Hematopoietic multipotent progenitor cell treated with erythropoietin and hydrocortisone succinate and interleukin-3 and kit ligand, for 8 days (in vitro differentiated cells): Measurements from ENCODE around the gene OSBPL5.
"Not testable (repeated sequence)": the region's sequence is repeated elsewhere in the genome, so short reads cannot be mapped to it uniquely, and the experiment has no call there.

Experiments
- DNase-seq: peaks from one replicate; pipeline ENCODE4 v3.0.0-alpha.2; 2015

The OSBPL5 gene

DNA sequence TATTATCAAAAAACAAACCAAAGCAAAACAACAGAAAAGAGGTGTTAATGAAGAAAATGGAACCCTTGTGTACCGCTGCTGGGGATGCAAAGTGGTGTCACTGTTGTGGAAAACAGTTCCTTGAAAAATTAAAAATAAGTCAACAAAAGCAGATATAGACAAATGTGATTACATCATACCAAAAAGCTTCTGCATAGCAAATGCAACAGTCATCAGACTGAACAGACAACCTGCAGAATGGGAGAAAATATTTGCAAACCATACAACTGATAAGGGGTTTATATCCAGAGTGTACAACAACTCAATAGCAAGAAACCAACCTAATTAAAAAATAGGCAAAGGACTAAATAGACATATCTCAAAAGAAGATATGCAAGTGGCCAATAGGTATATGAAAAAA is 85.0 kb downstream of the OSBPL5 start:
- no peak for DNase-seq

DNA sequence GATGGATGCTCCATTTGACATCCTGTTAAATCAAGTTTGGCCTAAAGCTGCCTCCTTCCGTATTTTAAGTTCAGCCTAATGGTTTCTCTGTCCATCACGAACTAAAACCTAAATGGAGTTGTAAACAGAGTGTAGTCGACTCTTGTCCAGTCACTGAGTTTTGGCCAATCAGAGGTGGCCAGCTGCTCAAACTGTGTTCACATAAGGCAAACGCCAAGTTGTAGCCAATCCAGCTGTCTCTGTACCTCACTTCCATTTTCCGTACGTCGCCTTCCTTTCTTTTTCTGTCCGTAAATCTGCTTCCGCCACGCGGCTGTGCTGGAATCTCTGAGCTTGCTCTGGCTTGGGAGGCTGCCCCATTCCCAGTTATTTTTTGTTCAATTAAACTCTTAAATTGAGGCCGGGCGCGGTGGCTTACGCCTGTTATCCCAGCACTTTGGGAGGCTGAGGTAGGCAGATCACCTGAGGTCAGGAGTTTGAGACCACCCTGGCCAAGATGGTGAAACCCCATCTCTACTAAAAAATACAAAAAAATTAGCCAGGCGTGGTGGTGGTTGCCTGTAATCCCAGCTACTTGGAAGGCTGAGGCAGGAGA is 87.2 kb downstream of the OSBPL5 start:
- DNase-seq = no peak

DNA sequence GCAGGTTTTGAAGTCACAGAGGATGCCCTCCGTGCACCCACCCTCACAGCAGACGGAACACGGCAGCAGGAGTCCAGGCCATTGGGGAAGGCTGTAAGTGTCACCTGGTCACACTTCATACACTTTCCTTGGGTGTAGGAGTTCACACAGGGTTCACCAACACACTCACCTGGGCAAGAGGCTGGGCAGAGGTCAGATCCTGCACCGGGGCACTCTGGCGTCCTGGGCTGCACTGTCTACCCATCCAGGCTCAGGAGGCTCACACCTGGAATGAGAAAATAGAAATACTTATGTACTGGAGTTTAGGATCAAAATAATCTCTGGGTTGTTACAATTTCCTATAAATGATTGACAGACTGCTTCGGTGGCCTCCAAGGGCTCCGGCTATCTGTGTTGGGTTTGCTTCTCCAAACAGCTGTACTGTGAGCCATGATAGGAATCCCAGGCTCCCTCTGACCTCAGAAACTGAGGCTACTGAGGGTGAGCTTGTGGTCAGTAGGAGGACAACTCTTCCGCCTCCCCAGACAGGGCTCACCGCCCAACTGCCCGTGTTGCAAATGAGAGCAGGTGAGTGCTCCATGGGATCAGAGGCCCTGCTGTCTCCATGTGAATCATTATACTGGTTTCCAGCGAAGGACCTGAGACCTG is 87.8 kb downstream of the OSBPL5 start:
- no peak for DNase-seq

DNA sequence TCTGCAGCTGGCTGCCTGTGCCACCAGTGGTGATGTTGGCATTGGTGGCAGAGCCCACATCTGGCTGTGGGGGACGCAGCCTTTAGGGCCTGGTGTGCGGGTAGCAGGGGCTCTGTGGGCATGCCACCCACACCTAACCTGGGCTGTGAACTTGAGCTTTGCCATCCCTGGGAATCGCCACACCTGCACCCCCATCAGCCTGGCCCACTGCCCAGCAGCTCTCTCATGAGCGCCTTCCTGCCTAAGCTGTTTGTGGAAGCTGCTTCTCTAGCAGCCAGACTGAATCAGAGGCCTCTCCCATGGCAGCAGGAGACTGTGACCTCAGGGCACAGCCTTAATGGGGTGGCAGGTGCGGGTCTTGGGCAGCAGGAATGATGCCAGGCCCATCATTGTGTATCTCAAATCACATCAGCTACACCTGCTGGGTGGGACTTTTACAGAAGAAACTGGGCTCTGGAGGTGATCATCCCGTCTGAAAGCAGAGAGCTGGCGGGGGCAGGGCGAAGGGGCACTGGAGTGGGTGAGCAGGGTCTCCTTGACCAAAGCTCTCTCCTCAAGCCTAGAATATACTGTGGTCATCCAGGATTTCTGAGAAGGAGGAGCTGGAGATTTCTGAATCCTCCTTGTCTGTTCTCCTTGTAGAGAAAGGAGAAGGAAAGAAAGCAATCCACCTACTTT is 90.1 kb downstream of the OSBPL5 start:
- no peak for DNase-seq

DNA sequence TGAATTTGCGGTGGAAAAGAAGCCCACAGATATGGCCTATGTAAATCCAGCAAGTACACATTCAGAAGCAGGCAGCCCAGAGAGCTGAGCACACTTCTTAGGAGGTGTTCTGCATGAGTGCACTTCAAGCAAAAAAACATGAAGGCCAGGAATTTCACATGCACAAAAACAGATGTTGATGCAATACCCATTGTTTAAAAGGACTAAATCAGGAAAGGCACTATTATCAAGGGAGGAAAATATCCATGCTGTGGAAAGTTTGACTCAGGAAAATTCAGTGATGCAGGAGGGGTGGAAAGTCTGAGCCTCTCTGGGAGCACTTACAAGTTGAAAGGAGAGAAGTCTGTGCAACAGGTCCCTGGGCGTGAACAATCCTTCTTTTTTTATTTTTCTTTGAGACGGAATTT is 92.1 kb downstream of the OSBPL5 start:
- no peak for DNase-seq

DNA sequence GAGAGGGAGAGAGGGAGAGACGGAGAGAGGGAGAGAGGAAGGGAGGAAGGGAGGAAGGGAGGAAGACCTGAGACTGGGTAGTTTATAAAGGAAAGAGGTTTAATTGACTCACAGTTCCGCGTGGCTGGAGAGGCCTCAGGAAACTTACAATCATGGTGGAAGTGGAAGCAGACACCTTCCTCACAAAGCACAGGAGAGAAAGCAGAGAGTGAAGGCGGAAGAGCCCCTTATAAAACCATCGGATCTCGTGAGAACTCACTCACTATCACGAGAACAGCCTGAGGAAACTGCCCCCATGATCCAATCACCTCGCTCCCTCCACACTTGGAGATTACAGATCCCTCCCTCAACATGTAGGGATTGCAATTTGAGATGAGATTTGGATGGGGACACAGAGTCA is 95.7 kb downstream of the OSBPL5 start:
- no peak for DNase-seq

DNA sequence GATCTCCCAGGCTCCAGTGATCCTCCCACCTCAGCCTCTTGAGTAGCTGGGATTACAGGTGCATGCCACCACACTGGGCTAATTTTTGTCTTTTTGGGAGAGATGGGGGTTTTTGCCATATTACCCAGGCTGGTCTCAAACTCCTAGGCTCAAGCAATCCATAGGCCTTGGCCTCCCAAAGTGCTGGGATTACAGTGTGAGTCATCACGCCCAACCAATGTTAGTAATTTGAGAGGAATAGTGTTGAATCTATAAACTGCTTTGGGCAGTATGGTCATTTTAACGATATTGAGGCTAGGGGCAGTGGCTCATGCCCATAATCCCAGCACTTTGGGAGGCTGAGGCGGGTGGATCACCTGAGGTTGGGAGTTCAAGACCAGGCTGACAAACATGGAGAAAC is 98.8 kb downstream of the OSBPL5 start:
- DNase-seq = not testable (repeated sequence)

DNA sequence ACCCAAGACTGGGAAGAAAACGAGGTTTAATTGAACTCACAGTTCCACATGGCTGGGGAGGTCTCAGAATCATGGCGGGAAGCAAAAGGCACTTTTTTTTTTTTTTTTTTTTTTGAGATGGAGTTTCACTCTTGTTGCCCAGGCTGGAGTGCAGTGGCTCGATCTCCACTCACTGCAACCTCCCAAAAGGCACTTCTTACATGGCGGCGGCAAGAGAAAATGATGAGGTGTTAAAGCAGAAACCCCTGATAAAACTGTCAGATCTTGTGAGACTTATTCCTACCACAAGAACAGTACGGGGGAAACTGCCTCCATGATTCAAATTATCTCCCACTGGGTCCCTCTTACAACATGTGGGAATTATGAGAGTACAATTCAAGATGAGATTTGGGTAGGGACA is 100.4 kb downstream of the OSBPL5 start:
- not testable (repeated sequence) for DNase-seq

DNA sequence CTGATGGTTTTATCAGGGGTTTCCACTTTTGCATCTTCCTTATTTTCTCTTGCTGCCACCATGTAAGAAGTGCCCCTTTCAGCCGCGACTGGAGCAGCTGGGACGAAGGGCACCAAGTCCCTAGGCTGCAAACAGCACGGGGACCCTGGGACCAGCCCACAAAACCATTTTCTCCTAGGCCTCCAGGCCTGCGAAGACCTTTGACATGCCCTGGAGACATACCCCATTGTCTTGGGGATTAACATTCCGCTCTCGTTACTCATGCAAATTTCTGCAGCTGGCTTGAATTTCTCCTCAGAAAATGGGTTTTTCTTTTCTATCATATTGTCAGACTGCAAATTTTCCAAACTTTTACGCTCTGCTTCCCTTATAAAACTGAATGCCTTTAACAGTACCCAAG is 101.2 kb downstream of the OSBPL5 start:
- DNase-seq = not testable (repeated sequence)

DNA sequence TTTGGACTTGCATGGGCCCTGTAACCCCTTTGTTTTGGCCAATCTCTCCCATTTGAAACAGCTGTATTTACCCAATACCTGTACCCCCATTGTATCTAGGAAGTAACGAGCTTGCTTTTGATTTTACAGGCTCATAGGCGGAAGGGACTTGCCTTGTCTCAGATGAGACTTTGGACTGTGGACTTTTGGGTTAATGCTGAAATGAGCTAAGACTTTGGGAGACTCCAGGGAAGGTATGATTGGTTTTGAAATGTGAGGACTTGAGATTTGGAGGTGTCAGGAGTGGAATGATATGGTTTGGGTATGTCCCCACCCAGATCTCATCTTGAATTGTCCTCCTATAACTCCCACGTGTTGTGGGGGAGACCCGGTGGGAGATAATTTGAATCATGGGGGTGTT is 101.7 kb downstream of the OSBPL5 start:
- DNase-seq = not testable (repeated sequence)

DNA sequence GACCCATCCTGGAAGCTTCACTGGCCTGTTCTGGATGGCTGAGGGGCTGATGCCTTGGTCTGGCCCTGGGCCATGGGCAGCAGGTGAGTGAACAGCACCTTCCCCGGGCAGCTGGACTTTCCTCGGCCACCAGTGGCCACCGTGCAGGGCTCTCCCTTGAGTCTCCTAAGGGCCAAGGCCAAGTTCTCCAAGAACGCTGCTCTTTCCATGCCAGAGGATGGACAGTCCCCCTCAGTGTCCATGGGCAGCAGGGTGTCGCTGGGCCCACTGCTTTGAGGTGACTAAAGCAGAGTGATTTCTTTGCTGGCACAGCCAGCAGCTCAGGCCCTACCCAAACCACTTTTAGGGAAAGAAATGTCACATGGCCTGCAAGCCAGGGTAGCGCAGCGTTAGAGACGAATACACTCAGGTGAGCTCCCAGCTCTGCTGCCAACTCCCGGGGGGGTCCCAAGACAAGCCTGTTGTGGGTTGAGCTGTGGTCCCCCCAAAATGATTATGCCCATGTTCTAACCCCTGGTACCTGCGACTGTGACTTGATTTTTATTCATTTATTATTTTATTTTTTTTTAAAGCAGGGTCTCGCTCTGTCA is 104.6 kb downstream of the OSBPL5 start:
- no peak for DNase-seq

DNA sequence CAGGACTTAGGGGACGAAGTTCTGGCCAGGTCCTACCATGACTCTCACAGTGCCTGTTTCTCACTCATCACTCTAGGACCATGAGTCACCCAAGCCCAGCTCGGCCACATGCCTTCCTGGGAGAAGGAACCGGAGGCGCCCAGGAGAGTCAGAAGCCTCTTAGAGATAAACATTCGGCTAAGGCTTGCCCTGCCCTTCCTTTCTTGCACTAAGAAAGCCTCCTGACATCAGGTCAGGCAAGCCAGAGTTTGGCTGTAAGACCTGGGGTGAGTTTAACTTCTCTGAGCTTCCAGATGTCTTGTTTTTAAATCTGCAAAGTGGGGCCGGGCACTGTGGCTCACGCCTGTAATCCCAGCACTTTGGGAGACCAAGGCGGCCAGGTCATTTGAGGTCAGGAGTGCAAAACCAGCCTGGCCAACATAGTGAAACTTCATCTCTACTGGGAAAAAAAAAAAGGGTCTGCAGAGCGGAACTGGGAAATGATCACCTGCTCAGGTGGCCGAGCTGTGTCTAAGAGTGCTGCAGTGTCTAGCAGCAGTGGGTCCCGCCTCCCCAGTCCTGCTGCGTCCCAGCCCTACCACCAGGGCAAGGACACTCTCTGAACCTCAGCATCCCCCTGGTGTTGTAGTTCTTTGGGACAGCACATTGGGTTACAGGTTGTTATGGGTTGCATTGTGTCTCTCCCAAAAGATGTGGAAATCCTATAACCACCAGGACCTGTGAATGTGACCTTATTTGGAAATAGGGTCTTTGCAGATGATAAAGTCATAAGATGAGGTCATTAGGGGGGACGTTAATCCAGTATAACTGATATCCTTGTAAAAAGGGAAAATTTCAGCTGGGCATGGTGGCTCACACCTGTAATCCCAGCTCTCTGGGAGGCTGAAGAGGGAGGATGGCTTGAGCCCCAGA is 106.1 kb downstream of the OSBPL5 start:
- peak; percentile 77 for DNase-seq

DNA sequence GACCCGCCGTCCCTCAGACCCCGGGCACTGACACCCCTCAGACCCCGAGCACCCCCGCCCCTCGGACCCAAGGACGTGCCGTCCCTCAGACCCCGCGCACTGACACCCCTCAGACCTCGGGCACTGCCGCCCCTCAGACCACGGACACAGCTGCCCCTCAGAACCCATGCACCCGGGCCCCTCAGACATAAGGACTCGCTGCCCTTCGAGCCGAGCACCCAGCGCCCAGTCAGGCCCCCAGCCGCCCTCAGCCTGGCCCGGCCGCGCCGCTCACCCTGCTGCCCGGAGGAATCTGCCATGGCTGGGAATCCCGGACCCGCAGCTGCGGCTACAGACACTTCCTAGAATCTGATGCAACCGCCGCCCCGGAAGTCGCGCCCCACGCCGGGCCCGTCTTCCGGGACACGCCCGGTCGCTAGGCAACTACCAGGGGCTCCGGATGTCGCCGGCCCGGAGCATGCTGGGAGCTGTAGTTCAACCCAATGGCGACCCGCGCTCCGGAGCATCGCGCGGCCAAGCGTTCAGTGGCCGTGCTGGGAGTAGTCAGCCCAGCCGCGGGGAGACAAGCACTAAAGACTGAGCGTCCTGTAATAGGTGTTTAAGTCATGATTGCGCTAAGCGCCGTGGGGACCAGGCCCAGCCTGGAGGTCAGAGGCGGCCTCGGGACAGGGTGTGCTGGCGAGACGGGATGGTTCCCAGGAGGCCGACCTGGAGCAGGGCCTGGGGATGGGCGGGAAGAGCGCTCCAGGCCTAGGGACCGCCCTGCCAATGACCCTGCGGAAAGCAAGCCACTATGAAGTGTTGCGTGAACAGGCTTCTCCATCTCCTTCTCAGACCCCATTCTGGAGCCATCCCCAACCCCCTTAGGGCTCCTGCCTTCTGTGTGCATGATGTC is 107.8 kb downstream of the OSBPL5 start, which contains the start of gene CARS1:
CARS1 (minus strand) TSS at position 355 of the 895 bp plus-strand sequence; CDS start at position 299, 56 bp downstream.
- peak; percentile 94 for DNase-seq

DNA sequence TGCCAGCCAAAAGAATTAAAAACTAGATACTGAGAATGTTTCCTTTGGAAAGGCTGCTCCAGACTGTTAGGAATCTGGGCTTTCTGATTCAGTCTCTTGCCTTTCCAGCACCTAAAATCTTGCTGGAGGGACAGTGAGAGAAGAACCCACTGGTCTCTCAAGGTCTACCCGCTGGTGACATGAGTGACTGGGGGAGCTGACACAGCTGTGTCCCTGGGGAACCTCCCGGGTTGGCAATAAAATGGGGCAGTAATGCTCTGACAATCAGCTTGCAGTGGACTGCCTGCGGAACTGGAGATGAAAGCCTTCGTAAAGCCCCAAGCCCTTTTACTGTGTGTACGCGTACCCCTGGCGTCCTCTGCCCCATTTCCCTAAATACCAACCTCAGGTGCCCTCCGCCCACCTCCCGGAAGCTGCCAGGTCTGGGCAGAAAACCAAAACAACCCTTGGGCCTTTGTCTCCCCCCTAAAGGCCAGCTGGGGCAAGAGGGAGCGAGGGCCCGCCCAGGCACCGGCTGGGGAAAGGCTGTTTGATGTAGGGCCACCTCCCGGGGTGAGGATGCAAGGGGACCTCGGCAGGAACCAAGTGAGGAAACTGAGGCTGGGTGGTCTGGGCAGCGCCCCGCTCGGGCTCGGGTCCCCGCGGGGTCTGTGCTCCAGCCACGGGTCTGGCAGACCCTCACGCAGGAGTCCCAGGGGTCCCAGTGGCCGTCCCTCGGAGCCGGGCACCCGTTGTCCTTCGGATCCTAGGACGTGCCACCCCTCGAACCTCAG is 108.6 kb downstream of the OSBPL5 start:
- peak; percentile 31 for DNase-seq

DNA sequence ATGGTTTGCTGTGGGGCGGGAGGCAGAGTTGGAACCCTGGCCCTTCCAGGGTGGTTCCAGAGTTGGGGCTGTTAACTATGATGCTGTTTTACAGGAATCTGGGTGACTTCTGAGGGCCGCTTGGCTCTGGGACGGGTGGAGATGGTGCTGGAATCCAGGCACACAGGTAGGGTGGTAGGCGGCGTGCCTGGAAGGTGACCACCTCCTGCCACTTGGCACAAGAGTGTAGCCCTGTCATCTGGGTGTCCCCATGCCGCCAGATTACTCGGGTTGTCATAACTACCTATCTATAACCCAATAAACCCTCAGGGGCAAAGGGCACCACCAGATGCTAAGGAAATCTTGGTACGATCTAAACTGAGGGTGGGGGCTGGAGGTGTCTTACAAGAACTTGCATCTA is 109.2 kb downstream of the OSBPL5 start:
- no peak for DNase-seq

DNA sequence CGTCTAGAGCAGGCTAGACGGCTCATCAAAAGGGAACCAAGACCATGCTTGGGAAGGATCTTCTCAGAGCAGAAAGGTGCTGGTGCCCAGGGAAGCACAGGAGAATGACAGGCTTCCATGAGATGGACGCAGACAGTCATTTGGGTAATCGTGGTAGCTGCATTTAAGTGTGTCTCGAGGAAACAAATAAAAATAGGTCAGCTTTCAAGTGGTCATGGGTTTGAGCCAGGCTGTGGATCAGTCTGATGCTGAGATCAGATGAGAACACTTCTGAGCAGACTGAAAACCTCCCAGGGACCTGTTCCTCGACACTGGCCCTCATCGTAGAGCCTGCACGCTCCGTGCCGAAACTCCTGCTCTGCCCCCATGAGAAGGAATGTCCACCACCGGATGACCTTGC is 112.5 kb downstream of the OSBPL5 start:
- DNase-seq = no peak

DNA sequence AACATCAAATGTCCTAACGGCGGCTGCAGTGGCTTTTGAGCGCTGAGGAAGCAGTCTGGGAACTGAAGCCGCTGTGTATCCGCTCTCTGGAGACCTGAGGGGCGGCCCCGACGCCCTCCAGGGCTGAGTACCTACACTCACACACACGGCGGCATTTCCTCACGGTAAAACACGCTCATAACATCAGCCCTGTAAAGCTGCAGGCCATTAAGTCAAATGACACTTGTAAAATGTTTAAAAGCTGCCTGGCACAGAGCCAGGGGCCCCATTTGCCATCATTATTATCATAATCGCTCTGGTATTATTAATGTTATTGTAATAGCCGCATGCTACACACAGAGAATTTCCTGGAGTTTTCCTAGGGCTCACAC is 113.0 kb downstream of the OSBPL5 start:
- DNase-seq = no peak

DNA sequence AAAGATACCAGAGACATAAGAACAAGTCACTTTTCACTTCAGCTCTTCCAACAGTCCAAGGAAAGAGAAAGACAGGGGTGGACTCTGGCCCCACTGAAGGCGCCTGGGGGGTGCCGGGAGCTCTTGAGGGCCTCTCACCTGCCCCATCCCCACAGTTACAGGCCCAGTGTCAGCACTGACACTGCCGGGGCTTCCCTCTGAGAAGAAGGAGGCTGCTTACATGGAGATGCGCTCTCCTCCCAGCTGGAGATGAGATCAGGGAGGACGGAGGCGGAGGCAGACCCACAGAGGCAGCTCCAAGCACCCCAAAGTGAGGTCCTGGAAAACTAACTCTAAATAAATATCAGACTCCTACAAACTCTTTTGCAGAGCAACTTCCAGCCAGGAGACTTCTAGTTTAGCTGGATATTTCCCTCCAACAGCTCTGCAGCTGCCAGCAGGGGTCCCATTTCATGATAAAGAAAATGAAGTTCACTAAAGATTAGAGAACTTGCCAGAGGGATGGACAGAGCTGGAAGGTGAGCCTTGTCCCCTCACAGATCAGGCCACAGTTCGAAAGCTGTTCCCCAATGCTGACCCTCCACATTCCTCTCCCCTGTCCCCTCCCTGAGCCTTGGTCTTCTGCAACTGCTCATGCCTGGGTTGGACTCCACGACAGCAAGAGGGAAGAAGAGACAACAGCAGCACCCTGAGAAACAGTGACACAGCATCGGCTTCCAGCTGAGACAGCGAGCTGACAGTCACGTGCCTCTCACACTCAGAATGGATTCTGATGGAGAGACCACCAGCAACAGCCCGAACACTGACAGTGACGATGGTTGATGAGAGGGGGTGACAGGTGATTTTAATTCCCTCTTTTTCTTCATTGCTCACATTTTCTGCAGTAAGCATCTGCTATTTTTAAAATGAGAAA is 113.7 kb downstream of the OSBPL5 start:
- no peak for DNase-seq

DNA sequence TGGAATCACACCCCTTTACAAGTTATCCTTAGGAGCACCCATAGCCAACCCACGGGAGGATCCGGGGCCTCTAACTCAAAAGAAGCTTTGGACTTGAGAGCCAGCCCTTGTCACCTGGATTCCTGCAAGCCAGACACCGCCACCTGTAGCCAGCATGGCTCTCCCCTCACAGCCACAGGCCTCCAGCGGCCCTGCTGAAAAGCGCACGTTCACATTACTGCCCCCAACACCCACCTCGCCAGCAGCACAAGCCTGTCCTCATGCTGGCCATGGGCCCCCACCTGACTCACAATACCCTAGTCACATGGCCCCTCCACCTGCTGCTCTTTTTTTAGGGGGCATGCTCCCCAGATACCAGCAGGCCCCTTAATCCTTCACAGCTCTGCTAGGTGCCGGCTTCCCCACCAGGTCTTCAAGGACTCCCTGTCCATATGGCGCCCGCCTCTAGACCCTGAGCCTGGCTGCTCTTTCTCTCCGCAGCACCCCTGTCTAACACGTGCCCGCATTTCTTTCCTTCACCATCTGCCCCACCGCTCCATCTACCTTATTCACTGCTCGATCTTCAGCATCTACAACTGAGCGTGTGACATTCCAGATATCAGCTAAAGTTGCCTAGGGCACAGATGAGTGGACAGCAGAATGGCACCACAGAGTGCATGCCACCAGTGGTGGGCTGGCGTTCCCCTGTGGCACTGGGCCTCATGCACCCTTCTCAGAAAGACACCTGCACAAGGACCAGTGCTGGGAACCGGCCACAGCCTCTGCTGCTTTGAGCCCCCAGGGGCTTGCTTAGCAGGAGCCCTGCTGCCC is 114.5 kb downstream of the OSBPL5 start:
- DNase-seq = no peak
